Neutrophil (primary cell): ENCODE data around the gene YPEL5.

Experiments
- H3K27ac ChIP-seq: fragments of 200-600 bp; sonication (generic); 2 replicates; pipeline ENCODE4 v1.5.1; 2016; ENCODE audit warnings: mild to moderate bottlenecking, moderate library complexity
- H3K27me3 ChIP-seq: fragments of 200-600 bp; sonication (generic); 2 replicates; pipeline ENCODE4 v1.6.0; 2016; ENCODE audit warnings: mild to moderate bottlenecking
- H3K36me3 ChIP-seq: fragments of 200-600 bp; sonication (generic); 2 replicates; pipeline ENCODE4 v1.5.1; 2017
- H3K4me1 ChIP-seq, 2 experiments: fragments of 200-600 bp in 1 of 2; sonication (generic) in 1 of 2; 1 replicate in 1 of 2; 2 replicates in 1 of 2; pipeline versions ENCODE4 v1.5.1 to v1.6.1; 2013 to 2016; ENCODE audit warnings: low read depth in 1 of 2, low read length in 1 of 2, mild to moderate bottlenecking in 1 of 2, moderate library complexity in 1 of 2; ENCODE audit not compliant: control insufficient read depth in 1 of 2, insufficient read depth in 1 of 2
- H3K4me3 ChIP-seq, 2 experiments: fragments of 200-600 bp in 1 of 2; sonication (generic) in 1 of 2; 1 replicate in 1 of 2; 2 replicates in 1 of 2; pipeline ENCODE4 v1.5.1; 2013 to 2016; ENCODE audit warnings: low read depth in 1 of 2, low read length in 1 of 2, mild to moderate bottlenecking in 1 of 2, moderate library complexity in 1 of 2
- H3K9me3 ChIP-seq: fragments of 200-600 bp; sonication (generic); 2 replicates; pipeline ENCODE4 v1.5.1; 2016
- CTCF ChIP-seq: fragments of 200-600 bp; sonication (generic); IDR thresholded peaks from 2 replicates; pipeline ENCODE4 v1.5.1; 2016; ENCODE audit warnings: antibody characterized with exemption

YPEL5 gene

GRCh38 chr2:30127016-30127893, 19.6 kb upstream of the YPEL5 start:
- no peak for TF ChIP-seq CTCF
- H3K9me3 ChIP-seq: no peaks in the 10 kb centered on the region
- H3K27ac ChIP-seq: no peak overlapping the region
- no peak overlapping the region for H3K4me3 ChIP-seq
- no peaks in the 10 kb centered on the region for H3K27me3 ChIP-seq
- no peaks in the 10 kb centered on the region for H3K4me1 ChIP-seq
- H3K36me3 ChIP-seq: no peaks in the 10 kb centered on the region

GRCh38 chr2:30134582-30134981, 12.2 kb upstream of the YPEL5 start:
- H3K4me3 ChIP-seq: no peak overlapping the region
- H3K36me3 ChIP-seq: no peaks in the 10 kb centered on the region
- no peaks in the 10 kb centered on the region for H3K9me3 ChIP-seq
- no peak overlapping the region for H3K27ac ChIP-seq
- H3K4me1 ChIP-seq: no peaks in the 10 kb centered on the region
- TF ChIP-seq CTCF: no peak
- H3K27me3 ChIP-seq: peaks cover 47% of the 10 kb centered on the region

GRCh38 chr2:30135541-30135940, 11.3 kb upstream of the YPEL5 start:
- Histone ChIP-seq H3K27me3 (peaks cover 52% of the 10 kb centered on the region), H3K4me3 (no peak overlapping the region), H3K36me3 (no peaks in the 10 kb centered on the region), H3K4me1 (no peaks in the 10 kb centered on the region), H3K27ac (no peak overlapping the region), H3K9me3 (no peaks in the 10 kb centered on the region)
- TF ChIP-seq CTCF: no peak

GRCh38 chr2:30136764-30137444, 9.9 kb upstream of the YPEL5 start:
- H3K4me3 ChIP-seq: no peak overlapping the region
- no peak for TF ChIP-seq CTCF

GRCh38 chr2:30139131-30139870, 7.5 kb upstream of the YPEL5 start:
- no peaks in the 10 kb centered on the region for H3K9me3 ChIP-seq
- no peaks in the 10 kb centered on the region for H3K4me1 ChIP-seq
- no peak overlapping the region for H3K27ac ChIP-seq
- peaks cover 49% of the 10 kb centered on the region for H3K27me3 ChIP-seq
- no peak for TF ChIP-seq CTCF
- H3K36me3 ChIP-seq: no peaks in the 10 kb centered on the region
- no peak overlapping the region for H3K4me3 ChIP-seq

More at GRCh38 chr2:30136764-30137444, 9.9 kb upstream of the YPEL5 start:
- Histone ChIP-seq H3K27me3 (peaks cover 52% of the 10 kb centered on the region), H3K4me1 (no peaks in the 10 kb centered on the region), H3K27ac (no peak overlapping the region), H3K9me3 (no peaks in the 10 kb centered on the region), H3K36me3 (no peaks in the 10 kb centered on the region)
